ENCODE measurements around the gene GHDC. TPM values are rescaled to one million over a fixed set of nuclear protein-coding genes. Genes with fewer than 3 reads are reported as not detected.

GHDC gene
- total RNA-seq, 2 donors from 2014 or later = 45.8 to 56.1 TPM

DNA sequence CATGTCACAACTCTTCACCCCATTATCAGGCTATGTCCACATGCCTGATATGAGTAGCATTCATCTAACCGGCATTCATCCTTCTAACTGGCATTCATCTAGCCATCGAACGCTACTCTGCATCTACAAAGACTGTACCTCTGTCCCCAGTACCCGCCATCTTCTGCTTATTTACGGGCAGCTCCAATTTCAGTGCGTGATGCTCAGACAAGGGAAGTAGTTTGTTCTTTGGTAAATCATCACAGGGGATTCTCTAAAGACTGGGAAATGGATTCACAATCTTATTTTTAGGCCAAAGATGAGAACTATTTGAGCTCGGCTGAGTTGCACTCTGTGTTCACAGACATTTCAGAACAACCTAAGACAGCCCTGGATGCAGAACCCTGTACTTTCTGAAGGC lies 42.5 kb upstream of the GHDC start:
- Histone ChIP-seq H3K4me3 (no peak overlapping the region), H3K4me1 (ENCODE audit: control insufficient read depth in 1 of 2, low read depth in 2 of 2) (peaks cover 8 to 14% of the 10 kb centered on the region in 2 donors), H3K27me3 (replicated peaks; ENCODE audit: insufficient read depth) (no peaks in the 10 kb centered on the region), H3K9me3 (no peaks in the 10 kb centered on the region), H3K36me3 (no peaks in the 10 kb centered on the region), H3K27ac (no peak overlapping the region)
- TF ChIP-seq, protein P1, sequence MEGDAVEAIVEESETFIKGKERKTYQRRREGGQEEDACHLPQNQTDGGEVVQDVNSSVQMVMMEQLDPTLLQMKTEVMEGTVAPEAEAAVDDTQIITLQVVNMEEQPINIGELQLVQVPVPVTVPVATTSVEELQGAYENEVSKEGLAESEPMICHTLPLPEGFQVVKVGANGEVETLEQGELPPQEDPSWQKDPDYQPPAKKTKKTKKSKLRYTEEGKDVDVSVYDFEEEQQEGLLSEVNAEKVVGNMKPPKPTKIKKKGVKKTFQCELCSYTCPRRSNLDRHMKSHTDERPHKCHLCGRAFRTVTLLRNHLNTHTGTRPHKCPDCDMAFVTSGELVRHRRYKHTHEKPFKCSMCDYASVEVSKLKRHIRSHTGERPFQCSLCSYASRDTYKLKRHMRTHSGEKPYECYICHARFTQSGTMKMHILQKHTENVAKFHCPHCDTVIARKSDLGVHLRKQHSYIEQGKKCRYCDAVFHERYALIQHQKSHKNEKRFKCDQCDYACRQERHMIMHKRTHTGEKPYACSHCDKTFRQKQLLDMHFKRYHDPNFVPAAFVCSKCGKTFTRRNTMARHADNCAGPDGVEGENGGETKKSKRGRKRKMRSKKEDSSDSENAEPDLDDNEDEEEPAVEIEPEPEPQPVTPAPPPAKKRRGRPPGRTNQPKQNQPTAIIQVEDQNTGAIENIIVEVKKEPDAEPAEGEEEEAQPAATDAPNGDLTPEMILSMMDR (IDR thresholded peaks at IDR 0.05) = no peak
- no peak for ATAC-seq (ENCODE audit: insufficient number of reproducible peaks, low FRiP score, low read depth)
- DNase-seq (ENCODE audit: low spot score) = no peak

DNA sequence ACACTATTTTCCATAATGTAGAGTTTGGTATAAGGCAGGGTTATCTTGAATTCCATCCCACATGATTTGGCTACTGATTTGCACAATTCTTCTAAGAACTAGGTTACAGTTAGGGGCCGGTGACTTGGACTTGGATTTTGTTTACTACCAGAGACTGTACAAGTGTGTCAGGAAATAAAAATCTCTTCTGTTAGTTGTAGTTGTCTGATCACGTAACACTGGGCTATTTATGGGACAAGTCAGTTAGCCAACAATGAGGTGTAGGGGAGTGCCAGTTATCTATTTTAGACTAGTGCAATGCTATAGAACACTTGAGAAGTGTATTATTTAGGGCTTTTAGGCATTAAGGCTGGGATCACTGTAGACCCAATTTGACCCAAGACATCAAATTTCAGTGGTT lies 39.7 kb upstream of the GHDC start:
- ATAC-seq (ENCODE audit: insufficient number of reproducible peaks, low FRiP score, low read depth) = no peak
- H3K9me3 ChIP-seq = no peaks in the 10 kb centered on the region
- TF ChIP-seq, protein P1 (IDR thresholded peaks at IDR 0.05) = no peak

DNA sequence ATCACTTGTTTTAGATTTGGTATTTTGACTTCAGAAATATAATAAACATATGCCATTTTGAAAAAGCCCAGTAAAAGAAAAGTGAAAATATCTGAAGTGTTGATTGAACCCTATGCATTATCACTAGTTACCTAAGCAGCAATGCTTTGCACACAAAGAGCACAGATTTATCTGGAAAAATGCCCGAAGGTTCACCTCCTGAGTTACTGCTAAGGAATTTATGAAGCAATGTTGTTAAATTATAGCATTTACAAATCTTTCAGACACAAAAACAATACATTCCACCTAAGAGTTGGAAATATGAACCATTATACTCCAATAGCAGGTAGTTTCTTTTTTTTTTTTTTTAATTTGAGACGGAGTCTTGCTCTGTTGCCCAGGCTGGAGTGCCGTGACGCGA lies 38.9 kb upstream of the GHDC start:
- ATAC-seq (ENCODE audit: insufficient number of reproducible peaks, low FRiP score, low read depth) = no peak
- Histone ChIP-seq H3K27me3 (replicated peaks; ENCODE audit: insufficient read depth) (no peaks in the 10 kb centered on the region), H3K27ac (no peak overlapping the region), H3K36me3 (no peaks in the 10 kb centered on the region), H3K9me3 (no peaks in the 10 kb centered on the region), H3K4me3 (no peak overlapping the region), H3K4me1 (ENCODE audit: control insufficient read depth in 1 of 2, low read depth in 2 of 2) (peaks cover 9 to 17% of the 10 kb centered on the region in 2 donors)
- TF ChIP-seq, protein P1 (IDR thresholded peaks at IDR 0.05) = no peak
- DNase-seq (ENCODE audit: low spot score) = no peak

More for the DNA sequence above, 39.7 kb upstream of the GHDC start:
- no peak for DNase-seq (ENCODE audit: low spot score)
- Histone ChIP-seq H3K27me3 (replicated peaks; ENCODE audit: insufficient read depth) (no peaks in the 10 kb centered on the region), H3K27ac (no peak overlapping the region), H3K4me3 (no peak overlapping the region), H3K36me3 (no peaks in the 10 kb centered on the region), H3K4me1 (ENCODE audit: control insufficient read depth in 1 of 2, low read depth in 2 of 2) (peaks cover 8 to 14% of the 10 kb centered on the region in 2 donors)

DNA sequence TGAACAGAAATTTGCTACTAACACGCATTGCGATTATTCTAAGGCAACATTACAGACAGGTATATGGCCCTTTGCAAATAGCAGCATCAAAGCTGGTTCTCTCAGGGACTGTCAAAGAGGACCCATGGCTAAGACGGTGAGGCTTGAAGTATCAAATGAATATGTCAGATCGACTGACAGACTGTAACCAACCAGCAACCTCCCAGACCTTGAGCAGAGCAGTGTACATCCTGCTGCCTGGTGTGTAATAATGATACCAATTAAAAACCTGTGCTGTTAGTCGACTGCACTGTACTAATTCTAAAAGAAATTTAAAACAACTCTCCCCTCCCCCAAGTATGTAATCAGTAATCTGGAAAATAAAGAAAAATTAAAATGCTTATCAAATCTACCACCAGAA lies 35.9 kb upstream of the GHDC start:
- no peak overlapping the region for H3K27ac ChIP-seq
- no peaks in the 10 kb centered on the region for H3K36me3 ChIP-seq
- no peaks in the 10 kb centered on the region for H3K27me3 ChIP-seq (replicated peaks; ENCODE audit: insufficient read depth)
- ATAC-seq (ENCODE audit: insufficient number of reproducible peaks, low FRiP score, low read depth) = no peak
- DNase-seq (ENCODE audit: low spot score) = no peak
- H3K4me1 ChIP-seq (ENCODE audit: control insufficient read depth in 1 of 2, low read depth in 2 of 2) = peaks cover 16 to 27% of the 10 kb centered on the region in 2 donors
- TF ChIP-seq, protein P1 (IDR thresholded peaks at IDR 0.05) = no peak
- H3K9me3 ChIP-seq = no peaks in the 10 kb centered on the region
- H3K4me3 ChIP-seq = no peak overlapping the region

DNA sequence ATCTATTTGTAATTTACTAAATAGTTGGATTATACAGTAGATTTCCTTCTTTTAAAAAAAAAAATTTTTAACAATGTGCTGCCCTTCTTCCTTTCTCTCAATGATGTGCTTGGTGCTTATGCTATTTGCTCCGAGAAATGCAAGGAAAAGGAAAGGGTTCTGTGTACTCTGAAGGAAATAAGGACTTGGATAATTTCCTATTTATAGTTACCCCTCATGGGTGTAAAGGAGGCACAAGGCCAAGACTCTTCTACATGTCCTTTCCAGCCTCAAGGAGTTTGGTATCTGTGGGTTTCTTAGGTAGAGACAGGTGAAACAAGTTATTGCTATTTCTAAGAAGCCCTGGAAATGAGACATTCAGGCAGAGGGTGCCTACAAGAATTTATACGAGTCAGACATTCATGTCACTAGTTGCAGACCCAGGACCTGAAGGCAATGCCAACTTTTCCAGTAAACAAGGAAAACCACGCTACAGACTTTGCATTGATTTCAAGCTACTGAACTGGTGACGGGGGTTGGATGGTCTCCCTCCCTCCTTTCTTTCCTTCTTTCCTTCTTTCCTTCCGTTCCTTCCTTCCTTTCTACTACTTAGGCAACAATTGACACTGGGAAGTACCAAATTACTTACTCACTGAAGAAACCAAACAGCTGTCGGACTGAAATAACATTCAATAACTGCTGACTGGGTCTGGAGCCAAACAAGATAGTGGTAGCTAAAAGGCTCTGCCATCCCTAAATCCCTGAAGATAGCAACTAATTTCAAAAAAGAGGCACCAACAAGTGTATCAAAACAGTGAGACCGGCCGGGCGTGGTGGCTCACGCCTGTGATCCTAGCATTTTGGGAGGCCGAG lies 33.8 kb upstream of the GHDC start:
- Histone ChIP-seq H3K27ac (peak overlapping the region in 1 of 2 donors; percentile 23), H3K36me3 (peaks cover 9% of the 10 kb centered on the region), H3K4me1 (ENCODE audit: control insufficient read depth in 1 of 2, low read depth in 2 of 2) (peaks cover 8 to 13% of the 10 kb centered on the region in 2 donors), H3K4me3 (no peak overlapping the region), H3K27me3 (replicated peaks; ENCODE audit: insufficient read depth) (no peaks in the 10 kb centered on the region), H3K9me3 (no peaks in the 10 kb centered on the region)
- ATAC-seq (ENCODE audit: insufficient number of reproducible peaks, low FRiP score, low read depth) (no peak), DNase-seq (ENCODE audit: low spot score) (no peak)
- TF ChIP-seq, protein P1 (IDR thresholded peaks at IDR 0.05) = no peak

All from thoracic aorta (tissue), 2 donors.